ENCODE results near the gene CST6. TPM values are rescaled to one million over a fixed set of nuclear protein-coding genes. Genes with fewer than 3 reads are reported as not detected.

Gene CST6
- total RNA-seq, 2 donors from 2014 or later, result 2.1 to 4.2 TPM

GRCh38 chr11:66004186-66004585, 7.6 kb upstream of the CST6 start:
- H3K27ac Mint-ChIP-seq, result no peak overlapping the region
- no peak for TF ChIP-seq CTCF (conservative IDR thresholded peaks at IDR 0.05)

GRCh38 chr11:66006134-66006890, 5.5 kb upstream of the CST6 start:
- H3K9ac ChIP-seq (ENCODE audit: extremely low read depth, low read length, poor library complexity, severe bottlenecking), result no peak overlapping the region
- Mint-ChIP-seq H3K4me1 (peaks cover 48% of the 10 kb centered on the region), H3K9me3 (no peaks in the 10 kb centered on the region), H3K27me3 (ENCODE audit: insufficient read depth) (peaks cover 2% of the 10 kb centered on the region), H3K27ac (peak overlapping the region; percentile 95), H3K36me3 (ENCODE audit: low read depth) (peaks cover 19% of the 10 kb centered on the region), H3K4me3 (peak overlapping the region; percentile 12)
- H3K27me3 ChIP-seq (ENCODE audit: control insufficient read depth, insufficient read depth, low read length, poor library complexity, severe bottlenecking), result no peaks in the 10 kb centered on the region
- peak; percentile 64 for DNase-seq
- H3K9me3 ChIP-seq (ENCODE audit: control insufficient read depth, low read length), result no peaks in the 10 kb centered on the region
- no peak overlapping the region for H3K27ac ChIP-seq (ENCODE audit: low read depth, low read length)
- peaks cover 22% of the 10 kb centered on the region for H3K36me3 ChIP-seq (ENCODE audit: control insufficient read depth, insufficient read depth, low read length)
- WGBS, 2 experiments (ENCODE audit: insufficient coverage in 1 of 2, insufficient read length in 1 of 2), result 86 to 87% methylated on average over 10 to 13 of the region's 13 CpGs
- TF ChIP-seq CTCF (conservative IDR thresholded peaks at IDR 0.05), result no peak
- peaks cover 27% of the 10 kb centered on the region for H3K4me1 ChIP-seq (ENCODE audit: control insufficient read depth, insufficient read depth, low read length)
- no peak overlapping the region for H3K4me3 ChIP-seq (ENCODE audit: low read length)

More at GRCh38 chr11:66004186-66004585, 7.6 kb upstream of the CST6 start:
- H3K9ac ChIP-seq (ENCODE audit: extremely low read depth, low read length, poor library complexity, severe bottlenecking), result no peak overlapping the region
- H3K9me3 ChIP-seq (ENCODE audit: control insufficient read depth, low read length), result no peaks in the 10 kb centered on the region
- H3K36me3 ChIP-seq (ENCODE audit: control insufficient read depth, insufficient read depth, low read length), result peaks cover 35% of the 10 kb centered on the region
- no peak overlapping the region for H3K4me3 ChIP-seq (ENCODE audit: low read length)
- H3K27me3 ChIP-seq (ENCODE audit: control insufficient read depth, insufficient read depth, low read length, poor library complexity, severe bottlenecking), result no peaks in the 10 kb centered on the region
- Mint-ChIP-seq H3K9me3 (no peaks in the 10 kb centered on the region), H3K27me3 (ENCODE audit: insufficient read depth) (no peaks in the 10 kb centered on the region), H3K36me3 (ENCODE audit: low read depth) (peaks cover 32% of the 10 kb centered on the region), H3K4me1 (peaks cover 48% of the 10 kb centered on the region), H3K4me3 (peak overlapping the region; percentile 94)
- 86% methylated on average over 4 of the region's 4 CpGs; no CpG with 5 or more reads in 1 of the 2 experiments for WGBS, 2 experiments (ENCODE audit: insufficient coverage in 1 of 2, insufficient read length in 1 of 2)
- H3K4me1 ChIP-seq (ENCODE audit: control insufficient read depth, insufficient read depth, low read length), result peaks cover 33% of the 10 kb centered on the region
- no peak for DNase-seq
- H3K27ac ChIP-seq (ENCODE audit: low read depth, low read length), result no peak overlapping the region

GRCh38 chr11:66006891-66007176, 5.0 kb upstream of the CST6 start:
- peak overlapping the region; percentile 12 for H3K4me3 Mint-ChIP-seq
- Histone ChIP-seq H3K36me3 (ENCODE audit: control insufficient read depth, insufficient read depth, low read length) (peaks cover 22% of the 10 kb centered on the region), H3K27me3 (ENCODE audit: control insufficient read depth, insufficient read depth, low read length, poor library complexity, severe bottlenecking) (no peaks in the 10 kb centered on the region), H3K4me3 (ENCODE audit: low read length) (peak overlapping the region; percentile 12), H3K9me3 (ENCODE audit: control insufficient read depth, low read length) (no peaks in the 10 kb centered on the region), H3K9ac (ENCODE audit: extremely low read depth, low read length, poor library complexity, severe bottlenecking) (peak overlapping the region; percentile 44), H3K4me1 (ENCODE audit: control insufficient read depth, insufficient read depth, low read length) (peaks cover 27% of the 10 kb centered on the region), H3K27ac (ENCODE audit: low read depth, low read length) (no peak overlapping the region)
- TF ChIP-seq CTCF (conservative IDR thresholded peaks at IDR 0.05), result no peak
- peaks cover 6% of the 10 kb centered on the region for H3K27me3 Mint-ChIP-seq (ENCODE audit: insufficient read depth)
- H3K36me3 Mint-ChIP-seq (ENCODE audit: low read depth), result peaks cover 19% of the 10 kb centered on the region
- DNase-seq, result no peak
- peak overlapping the region; percentile 95 for H3K27ac Mint-ChIP-seq
- no peaks in the 10 kb centered on the region for H3K9me3 Mint-ChIP-seq
- 82 to 89% methylated on average over 3 to 4 of the region's 4 CpGs for WGBS, 2 experiments (ENCODE audit: insufficient coverage in 1 of 2, insufficient read length in 1 of 2)
- peaks cover 48% of the 10 kb centered on the region for H3K4me1 Mint-ChIP-seq

Data from endodermal cell (in vitro differentiated cells).